Measurements from ENCODE around the gene VSTM2L. TPM values are rescaled to one million over a fixed set of nuclear protein-coding genes. Genes with fewer than 3 reads are reported as not detected.
A peak's percentile ranks its signal among the peaks of the same experiment; 100 is the strongest.

Gene VSTM2L
- total and polyA plus RNA-seq, 2 of the 13 experiments (the other 11 are each of a cell fraction or from before 2014, with no cell fraction given) = not detected

GRCh38 chr20:37991908-37992307 is 89.0 kb downstream of the VSTM2L start:
- POLR2A ChIA-PET = no interaction called here
- CTCF ChIA-PET (ENCODE audit: low intra/inter-chr PET ratio, low total read pairs) = interaction anchor here (1.0 to 2.1 kb wide), 4 partner anchors 50 to 427 kb away, joined by 4 to 19 read pairs (median 10); no protein-coding TSS in a partner anchor
- H3K36me3 ChIP-seq (replicated peaks in 1 of 2; ENCODE audit: control insufficient read depth in 1 of 2, insufficient read depth in 2 of 2, low read length in 2 of 2) = peaks cover 34 to 70% of the 10 kb centered on the region in 2 experiments

More at GRCh38 chr20:37991908-37992307, 89.0 kb downstream of the VSTM2L start:
- Histone ChIP-seq H4K20me1 (ENCODE audit: insufficient read depth, low read length) (0 out of 2 replicates have a peak, but pooled peaks cover 3% of the 10 kb centered on the region), H3K4me2 (ENCODE audit: low read depth, low read length) (no peak overlapping the region), H3K79me2 (ENCODE audit: insufficient read depth, low read length) (no peaks in the 10 kb centered on the region), H3K4me1 (ENCODE audit: insufficient read depth, low read length) (peaks cover 36% of the 10 kb centered on the region), H3K9ac (ENCODE audit: insufficient read depth, low read depth, low read length) (no peak overlapping the region), H2AFZ (ENCODE audit: low read length) (no peak overlapping the region), H3K27ac (ENCODE audit: extremely low read length, insufficient read depth, low read length) (no peak overlapping the region), H3K4me3 (replicated peaks in 1 of 3; ENCODE audit: insufficient read depth in 1 of 3, low read depth in 2 of 3, low read length in 3 of 3) (no peak overlapping the region), H3K9me3 (ENCODE audit: low read length) (no peaks in the 10 kb centered on the region), H3K27me3 (ENCODE audit: control insufficient read depth in 1 of 2, insufficient read depth in 2 of 2, low read length in 2 of 2) (no peaks in the 10 kb centered on the region)
- 97% methylated on average over 4 of the region's 4 CpGs for WGBS (ENCODE audit: low lambda C conversion rate)
- in situ Hi-C loops (cut with HindIII; ENCODE audit: extremely low pct_ligation_motif_present, low pct_unique_long_range_greater_than_20kb) = loop anchor here (5.0 kb wide), 3 partner anchors 90 to 425 kb away; partner anchors contain the start of gene VSTM2L
- intact Hi-C loops (cut with micrococcal nuclease; ENCODE audit: unreplicated experiment) = no loop called here
- FAIRE-seq (peak; percentile 37), ATAC-seq (no peak), DNase-seq (ENCODE audit: low spot score) (no peak)
- peak; percentile 59 for TF ChIP-seq RBM22 (optimal IDR thresholded peaks at IDR 0.05; ENCODE audit: low read length)
- no peak for TF ChIP-seq ARID4A (CRISPR knock-in tag; IDR thresholded peaks at IDR 0.05; ENCODE audit: borderline replicate concordance)
- TF ChIP-seq SNAPC2 (CRISPR knock-in tag; IDR thresholded peaks at IDR 0.05) = no peak
- no peak for TF ChIP-seq HES4 (CRISPR knock-in tag; IDR thresholded peaks at IDR 0.05; ENCODE audit: borderline replicate concordance)
- TF ChIP-seq ZNF720 (CRISPR knock-in tag; IDR thresholded peaks at IDR 0.05) = no peak
- BruUV-seq (replicated peaks) = no TSS peak

Data from HepG2 (cell line).